Natural killer cell treated with Interleukin-12 subunit alpha and Interleukin-12 subunit beta and Interleukin-15 and Interleukin-18, amount 100 ng/mL, for 72 hours (primary cell): ENCODE data around the gene ATP13A2. TPM values are rescaled to one million over a fixed set of nuclear protein-coding genes. Genes with fewer than 3 reads are reported as not detected.
A peak's percentile ranks its signal among the peaks of the same experiment; 100 is the strongest.

ENCODE experiments used
- ATAC-seq, 2 donors: fragments of 150-1000 bp; cut with Tn5 transposase in 1 of 2; sonication (Bioruptor Pico), chemical (Tn5 transposase) in 1 of 2; 2 replicates each; pipeline ENCODE4 v1.10.0; 2021
- DNase-seq: peaks from one replicate; pipeline ENCODE4 v3.0.0; 2022; ENCODE audit warnings: low spot score
- H3K27ac Mint-ChIP-seq, 2 donors: 1 replicate in 1 of 2; 2 replicates in 1 of 2; pipeline ENCODE4 v1.8.0; 2022; ENCODE audit warnings: mixed read lengths in 2 of 2, mild to moderate bottlenecking in 1 of 2, moderate library complexity in 1 of 2
- H3K27me3 Mint-ChIP-seq, 2 donors: 1 replicate in 1 of 2; 2 replicates in 1 of 2; pipeline ENCODE4 v1.8.0; 2022; ENCODE audit warnings: mixed read lengths in 2 of 2
- H3K36me3 Mint-ChIP-seq: one replicate; pipeline ENCODE4 v1.8.0; 2022; ENCODE audit warnings: mixed read lengths
- H3K4me1 Mint-ChIP-seq, 2 donors: 1 replicate in 1 of 2; 2 replicates in 1 of 2; pipeline ENCODE4 v1.8.0; 2022; ENCODE audit warnings: low read depth in 2 of 2, mixed read lengths in 2 of 2, mild to moderate bottlenecking in 1 of 2
- H3K4me3 Mint-ChIP-seq: one replicate; pipeline ENCODE4 v1.8.0; 2022; ENCODE audit warnings: mixed read lengths
- H3K9me3 Mint-ChIP-seq: 2 replicates; pipeline ENCODE4 v1.8.0; 2022; ENCODE audit warnings: mixed read lengths
- total RNA-seq, 2 donors: library from RNA; stranded (reverse); gene quantifications; one replicate each; pipeline ENCODE4 v1.2.3, GENCODE V29; 2022

The ATP13A2 gene
- total RNA-seq, 2 donors from 2014 or later = 68.0 to 88.3 TPM

DNA sequence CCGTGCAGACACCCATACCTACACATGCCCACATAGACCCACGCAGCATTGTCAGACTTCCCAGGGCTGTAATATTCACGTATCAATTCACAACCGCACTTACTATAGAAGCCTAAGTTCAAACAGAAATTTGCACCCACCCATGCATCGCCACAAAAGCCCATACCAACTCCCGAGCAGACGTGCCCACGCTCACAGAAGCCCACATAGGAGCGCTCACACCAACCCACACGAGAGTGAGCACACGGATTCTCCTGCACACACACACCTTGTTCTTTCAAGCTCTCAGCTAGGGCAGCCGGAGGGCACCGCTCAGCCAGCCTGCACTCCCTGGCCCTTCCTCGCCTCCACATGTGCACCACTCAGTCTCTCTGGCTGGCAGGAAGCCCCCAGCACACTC lies 35.9 kb downstream of the ATP13A2 start:
- H3K36me3 Mint-ChIP-seq = no peaks in the 10 kb centered on the region
- no peaks in the 10 kb centered on the region for H3K9me3 Mint-ChIP-seq
- H3K4me1 Mint-ChIP-seq = peaks cover 2 to 3% of the 10 kb centered on the region in 2 donors
- ATAC-seq (no peak), DNase-seq (no peak)
- peaks cover 2 to 3% of the 10 kb centered on the region in 2 donors for H3K27me3 Mint-ChIP-seq
- no peak overlapping the region for H3K27ac Mint-ChIP-seq
- H3K4me3 Mint-ChIP-seq = no peak overlapping the region

DNA sequence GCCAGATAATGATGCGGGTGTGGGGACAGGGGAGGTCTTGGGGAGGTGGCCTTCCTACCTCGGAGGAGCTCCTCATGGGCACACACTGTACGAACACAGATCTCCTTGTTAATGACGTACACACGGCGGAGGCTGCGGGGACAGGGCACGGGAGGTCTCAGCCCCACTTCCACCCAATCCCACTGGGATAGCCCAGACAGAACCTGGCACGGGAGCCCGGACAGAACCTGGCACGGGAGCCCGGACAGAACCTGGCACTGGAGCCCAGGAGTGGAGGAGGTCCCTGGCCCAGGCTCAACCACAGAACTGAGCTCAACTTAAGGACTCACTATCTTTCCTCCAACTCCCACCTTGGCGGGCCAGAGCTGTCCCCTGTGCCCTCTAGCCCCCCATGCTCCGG lies 36.5 kb downstream of the ATP13A2 start:
- Mint-ChIP-seq H3K4me3 (no peak overlapping the region), H3K27me3 (no peaks in the 10 kb centered on the region), H3K36me3 (no peaks in the 10 kb centered on the region), H3K4me1 (no peaks in the 10 kb centered on the region), H3K9me3 (no peaks in the 10 kb centered on the region), H3K27ac (no peak overlapping the region)
- DNase-seq (no peak), ATAC-seq (no peak)

DNA sequence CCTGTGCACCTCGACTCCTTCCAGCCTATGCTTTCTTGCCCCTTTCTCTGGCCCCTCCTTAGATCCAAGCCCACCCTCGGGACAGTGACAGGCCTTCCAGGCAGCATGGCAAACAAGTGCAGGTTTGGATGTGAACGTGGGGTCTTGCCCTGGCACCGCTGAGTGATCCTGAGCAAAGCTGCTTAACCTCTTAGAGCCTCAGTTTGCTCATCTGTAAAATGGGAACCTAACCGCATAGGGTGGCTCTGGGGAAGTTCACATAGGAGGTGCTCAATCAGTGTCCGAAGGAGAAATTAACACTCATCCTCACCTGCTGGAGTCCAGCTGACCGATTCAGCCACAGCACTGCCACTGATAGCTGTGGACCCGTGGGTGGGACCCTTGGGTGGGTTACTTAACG lies 38.5 kb downstream of the ATP13A2 start:
- H3K4me1 Mint-ChIP-seq = no peaks in the 10 kb centered on the region
- ATAC-seq = no peak
- H3K27ac Mint-ChIP-seq = no peak overlapping the region
- no peaks in the 10 kb centered on the region for H3K27me3 Mint-ChIP-seq
- H3K4me3 Mint-ChIP-seq = no peak overlapping the region
- H3K36me3 Mint-ChIP-seq = no peaks in the 10 kb centered on the region
- H3K9me3 Mint-ChIP-seq = no peaks in the 10 kb centered on the region
- DNase-seq = no peak

DNA sequence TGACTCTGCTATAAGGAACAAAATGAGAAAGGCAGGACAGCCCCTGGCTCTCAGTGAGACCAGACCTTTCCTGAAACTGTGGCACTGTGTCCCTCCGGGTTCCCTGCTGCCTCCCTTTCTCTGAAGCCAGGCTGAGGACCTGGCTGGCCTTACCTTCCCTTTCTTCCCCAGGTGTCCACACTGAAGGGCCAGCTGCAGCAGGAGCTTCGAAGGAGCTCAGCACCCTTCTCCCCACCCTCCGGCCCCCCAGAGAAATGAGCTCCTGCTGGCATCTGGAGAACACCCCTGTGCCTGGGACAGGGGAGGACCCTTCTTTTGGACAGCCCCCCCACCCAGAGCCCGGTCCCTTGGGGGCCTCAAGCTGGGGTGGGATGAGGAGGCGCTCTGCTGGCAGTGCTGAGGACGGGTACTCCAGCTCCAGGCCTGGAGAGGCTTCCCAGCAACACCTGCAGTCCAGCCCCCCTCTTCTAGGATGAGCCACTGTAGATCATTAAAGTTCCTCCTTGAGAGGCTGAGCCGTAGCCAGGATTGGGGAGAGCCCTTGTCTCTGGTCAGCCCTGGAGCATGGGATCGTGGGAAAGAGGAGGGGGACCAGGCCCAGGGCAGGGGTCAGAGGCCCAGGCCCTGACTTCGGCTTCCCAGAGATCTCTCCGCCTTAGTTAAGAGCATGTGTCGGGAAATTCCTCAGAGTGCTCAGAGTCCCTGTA lies 39.4 kb downstream of the ATP13A2 start:
- no peak overlapping the region for H3K27ac Mint-ChIP-seq
- H3K9me3 Mint-ChIP-seq = no peaks in the 10 kb centered on the region

DNA sequence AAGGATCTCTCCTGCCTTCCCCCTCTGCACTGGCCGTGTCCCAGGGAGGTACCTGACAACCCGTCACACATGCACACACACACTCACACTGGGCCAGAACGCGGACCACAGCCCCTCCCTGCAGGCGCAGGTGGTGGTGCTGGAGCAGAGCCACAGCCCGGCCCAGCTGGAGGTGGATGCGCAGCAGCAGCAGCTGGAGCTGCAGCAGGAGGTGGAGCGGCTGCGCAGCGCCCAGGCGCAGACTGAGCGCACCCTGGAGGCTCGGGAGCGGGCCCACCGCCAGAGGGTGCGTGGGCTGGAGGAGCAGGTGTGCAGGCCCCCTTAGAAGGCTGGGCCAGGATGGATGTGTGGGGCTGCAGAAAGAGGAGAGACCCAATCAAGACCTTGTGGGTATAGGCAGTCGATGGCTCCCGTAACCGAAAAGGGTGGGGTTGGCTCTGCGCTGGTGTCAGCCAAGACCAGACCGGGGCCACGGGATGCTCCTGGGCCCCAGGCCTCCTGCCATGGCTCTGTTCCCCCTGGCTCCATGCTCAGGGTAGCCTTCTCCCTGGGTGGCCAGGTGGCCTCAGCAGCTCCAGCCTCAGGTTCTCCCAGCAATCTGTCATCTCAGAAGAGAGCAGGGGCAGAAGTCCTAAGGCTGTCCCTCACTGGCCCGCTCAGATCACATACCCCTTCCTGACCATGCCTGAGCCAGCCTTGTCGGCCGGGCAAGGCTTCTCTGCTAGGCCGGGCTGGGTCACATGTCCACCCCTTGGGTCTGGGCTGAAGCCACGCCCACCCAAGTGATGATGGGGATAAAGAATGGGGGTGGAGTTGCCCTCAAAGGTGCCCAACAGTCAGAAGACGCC lies 40.2 kb downstream of the ATP13A2 start:
- Mint-ChIP-seq H3K4me3 (no peak overlapping the region), H3K27ac (no peak overlapping the region), H3K9me3 (no peaks in the 10 kb centered on the region)

More for the DNA sequence above, 39.4 kb downstream of the ATP13A2 start:
- DNase-seq (no peak), ATAC-seq (no peak)
- Mint-ChIP-seq H3K4me1 (no peaks in the 10 kb centered on the region), H3K27me3 (no peaks in the 10 kb centered on the region), H3K36me3 (no peaks in the 10 kb centered on the region), H3K4me3 (no peak overlapping the region)

DNA sequence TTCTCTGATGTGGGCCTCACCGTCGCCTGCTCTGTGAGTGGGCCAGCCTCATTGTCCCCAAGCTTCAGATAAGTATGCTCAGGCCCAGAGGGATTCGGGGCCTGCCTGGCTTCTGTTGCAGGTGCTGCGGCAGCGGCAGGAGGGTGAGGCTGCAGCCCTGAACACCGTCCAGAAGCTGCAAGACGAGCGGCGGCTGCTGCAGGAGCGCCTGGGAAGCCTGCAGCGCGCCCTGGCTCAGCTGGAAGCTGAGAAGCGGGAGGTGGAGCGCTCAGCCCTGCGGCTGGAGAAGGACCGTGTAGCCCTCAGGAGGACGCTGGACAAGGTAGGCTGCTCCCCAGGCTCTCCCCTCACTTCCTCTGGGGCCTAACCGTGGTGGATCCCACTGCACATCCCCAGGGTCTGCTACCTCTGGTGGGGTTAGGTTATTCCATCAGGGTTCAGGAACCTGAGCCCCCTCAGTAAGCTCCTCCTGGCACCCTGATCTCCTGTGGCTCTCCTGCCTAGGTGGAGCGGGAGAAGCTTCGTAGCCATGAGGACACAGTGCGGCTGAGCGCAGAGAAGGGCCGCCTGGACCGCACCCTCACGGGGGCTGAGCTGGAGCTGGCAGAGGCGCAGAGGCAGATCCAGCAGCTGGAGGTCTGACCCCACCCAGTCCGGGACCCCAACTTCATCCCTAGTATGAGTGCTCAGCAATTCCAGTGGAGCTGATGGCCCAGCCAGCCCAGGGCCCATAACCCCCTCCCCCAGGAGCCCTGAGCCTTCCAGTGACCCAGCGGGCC lies 41.4 kb downstream of the ATP13A2 start:
- Mint-ChIP-seq H3K4me3 (no peak overlapping the region), H3K4me1 (peaks cover 0 to 2% of the 10 kb centered on the region in 2 donors), H3K27me3 (no peaks in the 10 kb centered on the region), H3K27ac (no peak overlapping the region), H3K9me3 (no peaks in the 10 kb centered on the region), H3K36me3 (no peaks in the 10 kb centered on the region)
- no peak for DNase-seq
- ATAC-seq = no peak

More for the DNA sequence above, 40.2 kb downstream of the ATP13A2 start:
- Mint-ChIP-seq H3K27me3 (no peaks in the 10 kb centered on the region), H3K4me1 (no peaks in the 10 kb centered on the region), H3K36me3 (no peaks in the 10 kb centered on the region)
- ATAC-seq = no peak
- no peak for DNase-seq

DNA sequence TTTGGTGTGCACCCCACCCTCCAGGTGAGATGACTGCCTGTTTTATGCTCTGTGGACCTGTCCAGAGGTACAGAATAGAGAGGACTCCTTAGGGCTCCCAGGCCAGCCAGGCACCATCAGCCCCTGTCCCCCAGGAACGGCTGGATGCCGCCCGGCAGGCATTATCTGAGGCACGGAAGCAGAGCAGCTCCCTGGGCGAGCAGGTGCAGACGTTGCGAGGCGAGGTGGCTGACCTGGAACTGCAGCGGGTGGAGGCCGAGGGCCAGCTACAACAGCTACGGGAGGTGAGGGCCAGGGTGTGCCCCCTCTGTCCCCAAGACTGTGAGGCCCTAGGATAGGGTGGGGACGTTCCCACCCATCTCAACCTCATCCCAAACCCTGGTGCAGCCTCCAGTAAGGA lies 42.1 kb downstream of the ATP13A2 start:
- no peak for ATAC-seq
- no peaks in the 10 kb centered on the region for H3K9me3 Mint-ChIP-seq
- H3K4me1 Mint-ChIP-seq = peaks cover 0 to 6% of the 10 kb centered on the region in 2 donors
- no peak overlapping the region for H3K4me3 Mint-ChIP-seq
- no peak for DNase-seq
- no peaks in the 10 kb centered on the region for H3K36me3 Mint-ChIP-seq
- H3K27me3 Mint-ChIP-seq = no peaks in the 10 kb centered on the region
- H3K27ac Mint-ChIP-seq = no peak overlapping the region

DNA sequence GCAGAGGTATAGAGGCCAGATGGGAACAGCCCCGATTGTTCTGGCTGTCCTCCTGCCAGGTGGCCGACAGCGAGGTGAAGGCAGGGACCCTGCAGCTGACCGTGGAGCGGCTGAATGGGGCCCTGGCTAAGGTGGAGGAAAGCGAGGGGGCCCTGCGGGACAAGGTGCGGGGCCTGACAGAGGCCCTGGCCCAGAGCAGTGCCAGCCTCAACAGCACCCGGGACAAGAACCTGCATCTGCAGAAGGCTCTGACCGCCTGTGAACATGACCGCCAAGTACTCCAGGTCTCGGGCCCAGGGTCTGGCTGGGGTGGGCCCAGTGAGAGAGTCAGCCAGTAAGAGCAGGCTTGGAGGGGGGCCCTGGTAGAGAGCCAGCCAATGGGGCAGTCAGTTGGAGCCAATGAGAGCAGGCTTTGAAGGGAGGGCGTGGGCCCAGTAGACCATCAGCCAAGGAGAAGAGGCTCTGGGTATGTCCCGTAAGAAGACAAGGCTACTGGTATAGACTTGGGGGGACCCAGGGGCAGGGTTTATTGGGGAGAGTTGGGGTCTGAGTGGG lies 42.6 kb downstream of the ATP13A2 start:
- H3K27ac Mint-ChIP-seq = no peak overlapping the region
- no peaks in the 10 kb centered on the region for H3K36me3 Mint-ChIP-seq
- H3K27me3 Mint-ChIP-seq = no peaks in the 10 kb centered on the region
- peaks cover 0 to 6% of the 10 kb centered on the region in 2 donors for H3K4me1 Mint-ChIP-seq
- no peak for ATAC-seq
- no peaks in the 10 kb centered on the region for H3K9me3 Mint-ChIP-seq
- H3K4me3 Mint-ChIP-seq = no peak overlapping the region
- DNase-seq = no peak

DNA sequence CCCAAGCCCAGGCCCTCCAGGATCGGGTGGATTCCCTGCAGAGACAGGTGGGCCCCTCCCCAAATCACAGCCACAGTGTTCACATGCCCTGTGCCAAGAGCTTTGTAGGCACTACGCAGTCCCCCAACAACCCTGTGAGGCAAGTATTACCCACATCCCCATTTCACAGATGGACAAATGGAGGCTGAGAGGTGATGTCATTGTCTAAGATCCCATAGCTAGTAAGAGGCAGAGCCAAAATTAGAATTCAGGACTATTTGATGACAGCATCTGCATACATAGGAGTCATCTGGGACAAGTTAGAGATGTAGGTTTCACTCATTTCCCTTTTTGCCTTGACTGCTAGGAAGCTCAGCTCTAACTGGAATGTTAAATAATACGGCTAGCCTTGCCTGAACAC lies 43.4 kb downstream of the ATP13A2 start:
- H3K4me3 Mint-ChIP-seq = no peak overlapping the region
- H3K27ac Mint-ChIP-seq = no peak overlapping the region
- H3K9me3 Mint-ChIP-seq = no peaks in the 10 kb centered on the region
- DNase-seq = no peak
- ATAC-seq = no peak
- H3K36me3 Mint-ChIP-seq = no peaks in the 10 kb centered on the region
- peaks cover 0 to 6% of the 10 kb centered on the region in 2 donors for H3K4me1 Mint-ChIP-seq
- H3K27me3 Mint-ChIP-seq = no peaks in the 10 kb centered on the region

DNA sequence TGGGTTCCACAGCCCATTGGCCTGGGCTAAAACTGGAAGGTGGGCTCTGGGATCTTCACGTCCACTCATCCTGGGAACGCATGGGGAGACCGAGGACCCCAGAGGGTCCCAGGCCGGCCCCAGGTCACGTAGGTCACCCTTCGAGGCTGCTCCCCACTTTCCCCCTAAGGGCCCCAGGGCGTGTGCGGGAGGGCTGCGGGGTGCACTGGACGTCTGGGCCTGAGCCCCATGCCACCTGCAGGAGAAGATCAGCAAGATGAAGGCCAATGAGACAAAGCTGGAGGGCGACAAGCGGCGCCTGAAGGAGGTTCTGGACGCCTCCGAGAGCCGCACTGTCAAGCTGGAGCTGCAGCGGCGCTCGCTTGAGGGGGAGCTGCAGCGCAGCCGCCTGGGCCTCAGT lies 43.8 kb downstream of the ATP13A2 start:
- Mint-ChIP-seq H3K36me3 (no peaks in the 10 kb centered on the region), H3K9me3 (no peaks in the 10 kb centered on the region), H3K27me3 (no peaks in the 10 kb centered on the region), H3K27ac (no peak overlapping the region), H3K4me1 (peaks cover 0 to 6% of the 10 kb centered on the region in 2 donors), H3K4me3 (no peak overlapping the region)
- no peak for ATAC-seq
- DNase-seq = no peak

DNA sequence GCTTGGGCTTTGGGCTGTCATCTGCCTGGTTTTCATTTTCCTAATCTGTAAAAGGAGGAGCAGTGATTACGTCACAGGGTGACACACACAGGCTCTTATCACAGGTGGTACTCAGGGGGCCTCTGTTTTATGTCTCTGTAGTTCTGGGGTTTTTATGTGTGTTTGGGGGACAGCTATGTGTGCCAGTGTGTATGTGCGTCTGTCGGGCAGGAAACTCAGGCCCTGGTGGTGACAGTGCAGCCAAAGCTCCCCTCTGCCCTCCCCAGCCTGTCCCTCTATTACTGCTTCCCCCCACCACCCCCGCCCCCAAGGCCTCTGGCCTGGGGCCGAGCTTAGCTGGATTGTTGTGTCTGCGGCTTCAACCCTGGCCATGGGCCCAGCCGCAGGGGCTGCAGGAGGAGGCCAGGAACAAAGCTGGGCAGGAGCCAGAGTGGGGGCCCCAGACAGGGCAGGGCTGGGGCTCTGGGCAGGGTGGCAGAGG lies 44.6 kb downstream of the ATP13A2 start:
- Mint-ChIP-seq H3K9me3 (no peaks in the 10 kb centered on the region), H3K27ac (no peak overlapping the region), H3K27me3 (no peaks in the 10 kb centered on the region), H3K4me3 (no peak overlapping the region), H3K4me1 (peaks cover 0 to 6% of the 10 kb centered on the region in 2 donors), H3K36me3 (no peaks in the 10 kb centered on the region)
- DNase-seq (no peak), ATAC-seq (no peak)

DNA sequence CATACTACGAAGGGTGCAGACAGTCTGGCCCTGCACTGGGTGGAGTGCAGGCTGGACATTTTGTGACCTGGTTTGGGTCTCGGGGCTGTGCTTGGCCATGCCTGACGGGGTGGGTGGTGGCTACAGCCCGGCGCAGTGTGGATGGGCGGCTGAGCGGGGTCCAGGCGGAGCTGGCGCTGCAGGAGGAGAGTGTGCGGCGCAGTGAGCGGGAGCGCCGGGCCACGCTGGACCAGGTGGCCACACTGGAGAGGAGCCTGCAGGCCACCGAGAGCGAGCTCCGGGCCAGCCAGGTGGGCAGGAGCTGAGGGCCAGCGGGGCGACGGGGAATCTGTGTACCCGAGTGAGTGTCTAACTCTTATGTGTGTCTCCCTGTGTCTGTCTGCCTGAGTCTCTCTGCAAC lies 45.4 kb downstream of the ATP13A2 start:
- DNase-seq (no peak), ATAC-seq (no peak)
- Mint-ChIP-seq H3K4me1 (peaks cover 0 to 10% of the 10 kb centered on the region in 2 donors), H3K27ac (no peak overlapping the region), H3K9me3 (no peaks in the 10 kb centered on the region), H3K36me3 (no peaks in the 10 kb centered on the region), H3K4me3 (no peak overlapping the region), H3K27me3 (no peaks in the 10 kb centered on the region)

DNA sequence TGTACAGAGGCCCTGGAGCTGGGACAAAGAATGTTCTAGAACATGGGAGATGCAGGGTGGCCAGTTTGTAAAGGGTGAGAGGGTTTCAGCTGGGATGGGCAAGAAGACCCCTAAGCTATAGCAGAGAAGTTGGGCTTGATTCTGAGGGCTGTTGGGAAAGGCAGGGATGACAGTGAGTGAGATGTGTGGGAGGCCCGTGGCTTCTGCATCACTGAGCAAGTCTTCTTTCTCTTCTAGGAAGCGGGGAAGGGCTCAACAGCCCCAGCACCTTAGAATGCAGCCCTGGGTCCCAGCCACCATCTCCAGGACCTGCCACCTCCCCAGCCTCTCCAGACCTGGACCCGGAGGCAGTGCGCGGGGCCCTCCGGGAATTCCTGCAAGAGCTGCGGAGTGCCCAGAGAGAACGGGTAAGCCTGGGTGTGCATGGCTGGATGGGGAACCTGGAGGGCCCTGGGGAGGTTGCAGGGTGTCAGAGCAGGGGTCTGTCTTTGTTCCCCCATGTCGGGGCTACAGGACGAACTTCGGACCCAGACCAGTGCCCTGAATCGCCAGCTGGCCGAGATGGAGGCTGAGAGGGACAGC lies 46.2 kb downstream of the ATP13A2 start:
- no peak for ATAC-seq
- peaks cover 0 to 10% of the 10 kb centered on the region in 2 donors for H3K4me1 Mint-ChIP-seq
- H3K27ac Mint-ChIP-seq = peak overlapping the region in 1 of 2 donors; percentile 46

More for the DNA sequence above, 46.2 kb downstream of the ATP13A2 start:
- Mint-ChIP-seq H3K27me3 (no peaks in the 10 kb centered on the region), H3K4me3 (no peak overlapping the region), H3K36me3 (no peaks in the 10 kb centered on the region), H3K9me3 (no peaks in the 10 kb centered on the region)
- DNase-seq = no peak
